ENCODE data around the gene LBR.

Gene LBR

GRCh38 chr1:225464851-225465792, 37.3 kb upstream of the LBR start:
- no peak for DNase-seq (ENCODE audit: low spot score)

GRCh38 chr1:225462714-225463574, 35.1 kb upstream of the LBR start:
- no peak for DNase-seq (ENCODE audit: low spot score)

GRCh38 chr1:225462429-225462713, 34.5 kb upstream of the LBR start:
- DNase-seq (ENCODE audit: low spot score): no peak

- no peak for DNase-seq (ENCODE audit: low spot score)
Measured at GRCh38 chr1:225461533-225462428, 33.9 kb upstream of the LBR start.

GRCh38 chr1:225460737-225461532, 33.1 kb upstream of the LBR start:
- no peak for DNase-seq (ENCODE audit: low spot score)

- DNase-seq (ENCODE audit: low spot score): no peak
Measured at GRCh38 chr1:225460021-225460736, 32.3 kb upstream of the LBR start.

GRCh38 chr1:225458222-225458631, 30.4 kb upstream of the LBR start:
- DNase-seq (ENCODE audit: low spot score): no peak

- DNase-seq (ENCODE audit: low spot score): no peak
Measured at GRCh38 chr1:225454733-225455132, 26.9 kb upstream of the LBR start.

GRCh38 chr1:225453797-225454648, 26.2 kb upstream of the LBR start:
- DNase-seq (ENCODE audit: low spot score): no peak

- no peak for DNase-seq (ENCODE audit: low spot score)
Measured at GRCh38 chr1:225451840-225452515, 24.1 kb upstream of the LBR start.

- DNase-seq (ENCODE audit: low spot score): no peak
Measured at GRCh38 chr1:225451340-225451739, 23.5 kb upstream of the LBR start.

GRCh38 chr1:225450491-225451191, 22.8 kb upstream of the LBR start:
- DNase-seq (ENCODE audit: low spot score): no peak

GRCh38 chr1:225449774-225450173, 21.9 kb upstream of the LBR start:
- DNase-seq (ENCODE audit: low spot score): no peak

GRCh38 chr1:225449261-225449660, 21.4 kb upstream of the LBR start:
- DNase-seq (ENCODE audit: low spot score): no peak

GRCh38 chr1:225448146-225448805, 20.4 kb upstream of the LBR start:
- DNase-seq (ENCODE audit: low spot score): no peak

GRCh38 chr1:225447650-225448089, 19.8 kb upstream of the LBR start:
- DNase-seq (ENCODE audit: low spot score): no peak

- no peak for DNase-seq (ENCODE audit: low spot score)
Measured at GRCh38 chr1:225446981-225447615, 19.3 kb upstream of the LBR start.

Data from germinal center (tissue), 1 donor.